GM19023 (cell line): ENCODE results near the gene C2CD2.
A peak's percentile ranks its signal among the peaks of the same experiment; 100 is the strongest.
"Not testable (repeated sequence)": the region's sequence is repeated elsewhere in the genome, so short reads cannot be mapped to it uniquely, and the experiment has no call there.

ENCODE experiments used
- ATAC-seq: cut with Tn5 transposase; IDR thresholded peaks from one replicate; pipeline ENCODE4 v1.9.1; 2021; ENCODE audit warnings: mild to moderate bottlenecking, moderate library complexity; ENCODE audit not compliant: unreplicated experiment

C2CD2 gene

DNA sequence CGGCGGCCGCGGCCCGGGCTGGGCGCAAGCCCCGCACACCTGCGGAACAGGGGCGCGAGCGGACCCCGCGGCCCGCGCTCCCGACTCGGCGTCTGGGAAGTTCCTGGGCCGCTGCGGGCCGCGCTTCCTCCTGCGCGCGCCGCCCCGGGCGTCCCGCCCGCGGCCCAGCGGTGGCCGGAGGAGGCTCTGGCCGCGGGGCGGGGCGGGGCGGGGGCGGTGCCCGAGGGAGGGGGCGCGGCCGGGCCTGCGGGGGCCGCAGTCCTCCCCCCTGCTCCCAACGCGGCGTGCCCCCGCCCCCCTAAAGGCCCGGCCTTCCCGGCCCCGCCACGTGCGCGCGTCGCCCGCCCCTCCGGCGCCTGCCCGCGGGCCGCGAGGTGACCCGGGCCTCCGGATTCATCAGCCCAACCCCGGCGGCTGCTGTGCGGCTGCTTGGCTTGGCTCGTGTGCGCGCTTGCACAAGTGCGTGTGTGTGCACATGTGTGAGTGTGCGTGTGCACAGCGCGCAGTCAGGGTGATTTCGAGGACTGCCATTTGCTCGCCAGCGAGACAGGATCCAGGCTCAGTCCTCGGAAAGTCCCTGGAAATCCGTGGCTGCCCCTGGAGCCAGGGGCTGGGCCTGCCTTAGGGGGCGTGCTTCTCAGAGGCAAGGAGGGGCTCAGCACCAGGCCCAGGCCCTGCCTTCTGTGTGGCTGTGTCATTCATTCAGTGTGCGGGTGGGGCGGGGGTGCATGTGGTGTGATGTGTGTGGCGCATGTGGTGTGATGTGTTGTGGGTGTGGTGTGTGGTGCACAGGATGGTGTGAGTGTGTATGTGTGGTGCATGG is at the start of gene C2CD2:
TSS of gene C2CD2 (minus strand) at position 188 of the 823 bp plus-strand sequence. CDS start 370 bp downstream, outside the sequence.
- no peak for ATAC-seq

- ATAC-seq, result no peak
These were observed 49.2 kb upstream of the C2CD2 start for GRCh38 chr21:42003051-42003461.

DNA sequence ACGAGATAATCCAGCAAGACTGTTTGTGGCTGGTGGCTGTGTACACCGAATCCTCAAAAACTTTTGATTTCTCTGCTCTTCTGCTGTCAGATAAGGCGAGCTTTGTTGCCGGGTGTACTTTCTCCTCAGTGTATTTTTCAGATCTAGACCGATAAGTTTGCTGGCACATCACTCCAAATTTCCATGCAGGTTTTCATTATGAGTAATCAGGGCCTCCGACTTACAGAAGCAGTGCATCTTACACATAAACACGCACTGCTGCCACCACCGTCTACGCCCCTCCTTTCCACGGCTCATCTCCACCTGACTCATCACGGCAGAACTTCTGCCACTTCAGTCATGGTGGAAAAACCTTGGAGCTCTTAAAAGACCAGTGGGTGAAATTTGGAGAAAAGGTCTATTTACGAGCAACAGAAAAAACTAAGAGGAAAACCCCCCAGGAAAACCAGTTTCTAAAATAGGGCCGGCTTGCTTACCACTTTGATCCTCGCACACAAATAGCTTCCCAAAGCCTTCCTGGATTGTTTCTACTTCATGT is 48.7 kb upstream of the C2CD2 start:
- ATAC-seq, result peak; percentile 80

DNA sequence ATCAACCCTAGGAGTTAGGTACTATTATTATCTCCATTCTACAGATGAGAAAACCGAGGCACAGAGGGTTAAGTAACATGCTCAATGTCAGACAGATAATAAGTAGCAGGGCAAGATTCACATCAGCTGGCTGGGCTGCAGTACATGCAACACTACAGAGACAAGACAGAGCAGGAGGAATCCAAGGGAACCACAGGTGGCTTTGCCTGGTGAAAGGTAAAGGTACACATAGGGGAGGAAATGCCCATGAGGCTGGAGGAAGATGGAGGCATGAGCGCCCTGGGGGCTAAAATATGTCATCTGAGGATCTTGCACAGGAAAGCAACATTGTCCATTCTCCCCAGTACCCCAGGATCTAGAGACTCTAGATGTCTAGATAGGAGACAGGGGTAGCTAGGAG is 48.0 kb upstream of the C2CD2 start:
- no peak for ATAC-seq

DNA sequence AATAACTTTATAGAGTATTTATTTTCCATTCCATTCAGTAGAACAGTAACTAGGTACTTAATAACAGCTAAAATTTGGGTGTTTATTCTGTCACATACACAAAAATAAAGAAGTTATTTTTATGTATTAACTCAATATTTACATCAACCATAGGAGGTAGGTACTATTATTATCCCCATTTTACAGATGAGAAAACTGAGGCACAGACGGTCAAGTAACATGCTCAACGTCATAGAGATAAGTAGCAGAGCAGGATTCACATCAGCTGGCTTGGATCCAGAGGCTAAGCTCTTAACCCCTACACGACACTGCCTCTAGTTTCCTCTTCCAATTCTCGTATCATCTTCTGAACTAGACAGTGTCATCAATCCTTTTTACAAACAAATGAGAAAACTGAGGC is 47.1 kb upstream of the C2CD2 start:
- no peak for ATAC-seq

DNA sequence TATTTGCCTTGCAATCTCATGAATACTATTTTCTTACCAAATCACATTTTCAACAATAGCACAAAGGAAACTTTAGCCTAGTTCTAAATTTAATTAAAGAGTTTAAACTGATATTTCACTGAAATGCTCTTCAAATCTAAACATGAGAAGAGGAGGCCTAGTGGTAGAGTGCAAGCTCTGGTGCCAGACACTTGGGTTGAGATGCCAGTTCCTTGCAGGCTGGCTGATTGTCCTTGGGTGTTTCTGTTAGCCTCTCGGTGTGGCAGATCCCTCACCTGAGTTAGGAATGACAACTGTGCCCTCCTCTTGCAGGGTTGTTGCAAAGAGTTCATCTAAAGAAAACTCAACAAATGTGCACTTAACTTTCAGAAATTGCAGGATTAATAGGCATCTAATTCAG is 43.8 kb upstream of the C2CD2 start:
- no peak for ATAC-seq

- no peak for ATAC-seq
These were observed 41.8 kb upstream of the C2CD2 start for GRCh38 chr21:41995577-41995976.

DNA sequence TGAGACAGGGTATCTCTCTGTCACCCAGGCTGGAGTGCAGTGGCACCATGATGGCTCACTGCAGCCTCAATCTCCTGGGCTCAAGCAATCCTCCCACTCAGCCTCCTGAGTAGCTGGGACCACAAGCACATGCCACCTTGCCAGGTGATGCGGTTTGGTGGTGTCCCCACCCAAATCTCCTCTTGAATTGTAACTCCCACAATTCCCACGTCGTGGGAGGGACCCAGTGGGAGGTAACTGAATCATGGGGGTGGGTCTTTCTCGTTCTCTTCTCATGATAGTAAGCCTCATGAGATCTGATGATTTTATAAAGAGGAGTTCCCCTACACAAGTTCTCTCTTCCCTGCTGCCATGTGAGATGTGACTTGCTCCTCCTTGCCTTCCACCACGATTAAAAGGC is 40.8 kb upstream of the C2CD2 start:
- ATAC-seq, result not testable (repeated sequence)

- no peak for ATAC-seq
These were observed 39.9 kb upstream of the C2CD2 start for GRCh38 chr21:41993744-41994143.

GRCh38 chr21:41992576-41992975 is 38.8 kb upstream of the C2CD2 start:
- ATAC-seq, result no peak

GRCh38 chr21:41991659-41992058 is 37.8 kb upstream of the C2CD2 start:
- no peak for ATAC-seq

DNA sequence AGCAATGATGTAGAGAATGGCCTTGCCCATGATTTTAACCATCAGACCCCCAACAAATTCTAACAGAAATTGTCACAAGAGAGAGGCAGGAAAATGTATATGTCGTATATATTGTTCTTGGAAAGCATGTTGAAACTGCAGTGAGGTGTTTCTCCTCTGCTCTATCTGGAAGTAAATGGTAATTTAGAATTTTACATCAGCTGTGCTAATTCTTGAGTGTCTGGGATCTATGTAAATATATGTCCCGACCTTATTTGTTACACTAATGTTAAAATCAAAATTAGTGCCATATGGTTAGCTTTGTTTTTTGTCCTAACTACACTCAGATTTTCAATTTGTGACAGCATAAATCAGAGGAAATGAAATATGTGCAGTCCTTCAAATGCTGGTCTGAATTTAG is 35.9 kb upstream of the C2CD2 start:
- no peak for ATAC-seq

DNA sequence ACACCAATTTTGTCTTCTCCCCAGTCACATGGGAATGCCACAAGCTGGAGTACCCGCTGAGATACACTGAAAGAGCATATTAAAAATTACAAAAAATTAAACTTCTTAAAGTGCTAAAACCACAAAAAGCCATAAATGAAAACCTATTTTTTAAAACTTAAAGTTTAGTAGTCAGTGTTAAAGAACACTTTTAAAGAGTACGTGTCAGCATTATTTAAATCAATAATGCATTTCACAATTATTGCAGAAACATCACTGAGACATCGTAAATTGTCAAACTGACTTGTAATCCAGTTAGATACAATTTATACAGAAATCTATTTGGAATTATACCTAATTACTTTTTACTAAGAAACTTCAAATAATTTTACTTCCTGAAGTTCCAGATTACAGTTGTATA is 33.5 kb upstream of the C2CD2 start:
- no peak for ATAC-seq

DNA sequence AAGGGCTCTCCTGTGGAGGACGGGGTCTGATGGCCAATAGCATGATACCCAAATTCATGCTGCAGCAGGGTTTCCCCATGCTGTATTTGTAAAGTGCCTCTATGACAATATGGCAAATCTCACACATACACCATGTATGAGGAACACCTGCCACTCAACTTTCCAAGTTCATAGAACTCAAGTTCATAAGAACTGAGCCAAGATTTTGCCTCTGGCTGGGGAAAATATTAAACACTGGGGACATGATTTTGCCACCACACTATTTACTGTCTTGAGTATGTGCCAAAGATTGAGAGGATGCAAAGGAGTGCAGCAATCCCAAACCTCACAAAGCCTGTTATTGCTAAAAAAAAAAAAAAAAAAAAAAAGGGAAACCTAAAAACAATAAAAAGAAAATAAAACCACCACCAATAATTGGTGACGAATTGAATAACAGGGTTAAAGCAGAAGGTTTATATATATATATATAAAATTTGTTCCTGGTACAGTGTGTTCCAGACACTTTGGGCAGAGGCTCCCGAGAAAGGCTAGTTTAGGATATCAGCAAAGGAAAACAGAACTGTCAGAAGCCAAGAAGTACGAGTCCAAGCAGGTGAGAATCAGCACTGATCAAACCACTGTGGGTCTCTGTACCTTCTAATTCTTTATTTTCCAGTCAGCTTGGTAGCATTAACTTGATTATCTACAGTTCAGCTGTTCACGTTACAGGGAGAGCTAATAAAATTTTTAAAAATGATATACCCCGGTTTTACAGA is 32.0 kb upstream of the C2CD2 start:
- ATAC-seq, result no peak

DNA sequence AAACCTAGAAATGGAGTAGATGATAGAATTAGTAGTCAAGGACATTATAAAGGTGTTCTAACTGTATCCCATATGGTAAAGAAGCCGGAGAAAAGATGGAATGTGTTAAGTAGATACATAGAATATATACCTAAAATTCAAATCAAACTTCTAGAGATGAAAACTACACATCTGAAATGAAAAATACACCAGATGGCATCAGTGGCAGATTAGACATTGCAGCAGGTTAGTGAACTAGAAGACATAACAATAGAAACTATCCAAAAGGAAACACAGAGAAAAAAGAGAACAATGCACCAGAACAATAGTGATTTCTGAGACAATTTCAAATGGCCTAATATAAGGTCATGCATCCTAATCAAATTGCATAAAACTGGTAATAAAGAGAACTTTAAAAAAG is 29.4 kb upstream of the C2CD2 start:
- ATAC-seq, result no peak

GRCh38 chr21:41980561-41980960 is 26.7 kb upstream of the C2CD2 start:
- no peak for ATAC-seq

- no peak for ATAC-seq
These were observed 26.0 kb upstream of the C2CD2 start for GRCh38 chr21:41979751-41980369.

GRCh38 chr21:41979335-41979734 is 25.5 kb upstream of the C2CD2 start:
- ATAC-seq, result no peak

GRCh38 chr21:41977034-41977950 is 23.5 kb upstream of the C2CD2 start:
- ATAC-seq, result no peak

DNA sequence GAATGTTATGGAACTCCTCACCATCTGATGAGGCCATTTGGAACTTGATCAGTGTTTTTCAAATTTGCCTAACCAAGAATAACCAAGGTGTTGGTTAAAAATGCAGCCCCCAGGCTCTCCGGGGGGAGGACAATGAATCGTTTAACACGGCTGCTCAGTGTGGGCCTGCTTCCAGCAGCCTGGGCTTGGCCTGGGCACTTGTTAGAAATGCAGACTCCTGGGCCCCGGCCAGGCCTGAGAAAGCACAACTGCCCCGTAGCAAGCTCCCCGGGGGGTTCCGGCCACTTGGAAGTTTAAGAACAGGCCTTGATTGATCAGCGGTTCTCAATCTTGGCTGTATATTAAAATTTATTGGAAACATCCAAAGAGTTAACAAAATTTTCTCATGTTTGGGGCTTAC is 22.8 kb upstream of the C2CD2 start:
- ATAC-seq, result no peak
